RWPE2 (cell line): ENCODE measurements around the gene ABHD18.
"Not testable (repeated sequence)": the region's sequence is repeated elsewhere in the genome, so short reads cannot be mapped to it uniquely, and the experiment has no call there.

Experiments used
- ATAC-seq: fragments of 200-7000 bp; cut with Tn5 transposase; 3 replicates; pipeline ENCODE4 v1.9.1; 2021; ENCODE audit warnings: low read depth
- DNase-seq: peaks from one replicate; pipeline ENCODE4 v3.0.0-alpha.2; 2020; ENCODE audit warnings: low spot score
- H3K27ac ChIP-seq: fragments of 450-650 bp; 2 replicates; pipeline ENCODE4 v1.5.1; 2017; ENCODE audit warnings: mild to moderate bottlenecking; ENCODE audit not compliant: poor library complexity, severe bottlenecking
- H3K27me3 ChIP-seq: fragments of 250-450 bp; sonication (Bioruptor Pico); 2 replicates; pipeline ENCODE4 v1.5.1; 2021; ENCODE audit warnings: mild to moderate bottlenecking, moderate library complexity; ENCODE audit not compliant: insufficient read depth, poor library complexity, severe bottlenecking
- H3K36me3 ChIP-seq: fragments of 250-450 bp; sonication (Bioruptor Pico); 2 replicates; pipeline ENCODE4 v1.5.1; 2020; ENCODE audit warnings: low read depth, mild to moderate bottlenecking, moderate library complexity
- H3K4me1 ChIP-seq: fragments of 250-450 bp; sonication (Bioruptor Pico); 2 replicates; pipeline ENCODE4 v1.5.1; 2021; ENCODE audit warnings: mild to moderate bottlenecking, moderate library complexity; ENCODE audit not compliant: insufficient read depth, poor library complexity, severe bottlenecking
- H3K4me3 ChIP-seq: fragments of 250-450 bp; sonication (Bioruptor Pico); 2 replicates; pipeline ENCODE4 v1.5.1; 2021; ENCODE audit warnings: mild to moderate bottlenecking, moderate library complexity; ENCODE audit not compliant: severe bottlenecking
- H3K9me3 ChIP-seq: fragments of 250-450 bp; sonication (Bioruptor Pico); 2 replicates; pipeline ENCODE4 v1.5.1; 2021; ENCODE audit warnings: mild to moderate bottlenecking, moderate library complexity; ENCODE audit not compliant: severe bottlenecking
- CTCF ChIP-seq: fragments of 450-650 bp; IDR thresholded peaks from one replicate; pipeline ENCODE4 v1.5.1; 2017; ENCODE audit warnings: mild to moderate bottlenecking, moderate library complexity; ENCODE audit not compliant: poor library complexity, severe bottlenecking

The ABHD18 gene

DNA sequence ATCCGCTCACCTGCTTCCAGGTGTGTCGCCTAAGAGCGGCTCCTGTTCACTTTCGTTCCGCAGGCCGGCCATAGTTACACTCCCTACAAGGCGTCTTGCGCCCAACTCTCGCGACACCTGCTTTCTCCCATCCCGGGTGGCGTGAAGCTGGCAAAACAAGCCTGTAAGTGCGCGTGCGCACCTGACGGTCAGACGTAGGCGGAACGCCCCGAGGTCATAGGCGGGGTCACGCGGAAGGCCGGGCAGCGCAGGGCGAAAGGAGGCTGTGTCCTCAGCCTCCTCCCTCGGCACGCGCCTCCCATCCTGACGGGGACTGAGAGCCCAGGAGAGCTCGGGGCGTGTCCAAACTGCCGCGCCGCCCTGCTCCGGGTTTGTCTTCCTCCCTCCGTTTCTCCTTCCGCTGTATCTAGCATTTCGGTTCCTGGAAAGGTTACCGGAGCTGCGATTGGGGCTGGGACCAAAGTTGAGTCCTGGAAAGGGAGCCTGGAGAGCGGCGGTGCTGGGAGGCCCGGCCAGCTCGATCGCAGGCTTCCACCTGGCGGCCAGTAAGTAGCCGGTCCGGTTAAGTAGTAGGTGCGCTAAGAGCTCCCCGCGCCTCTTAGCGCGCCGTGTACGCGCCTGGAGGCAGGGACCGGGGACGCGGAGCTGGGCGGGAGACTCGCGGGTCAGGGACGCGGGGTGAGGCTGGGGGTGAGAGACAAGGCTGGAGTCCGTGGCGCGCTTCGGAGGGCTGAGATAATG lies at the start of gene ABHD18, which contains the start of gene MFSD8:
Gene ABHD18, plus strand, starts transcription at position 345 of the 741 bp plus-strand sequence. CDS start 17,550 bp downstream, outside the sequence.
Gene MFSD8, minus strand, starts transcription at position 112 of the 741 bp plus-strand sequence. Its CDS starts 40 bp downstream, at position 72.
- peak; percentile 35 for TF ChIP-seq CTCF
- H3K27me3 ChIP-seq, result no peaks in the 10 kb centered on the region
- ATAC-seq, result peak; percentile 93
- H3K4me1 ChIP-seq, result no peaks in the 10 kb centered on the region
- no peaks in the 10 kb centered on the region for H3K9me3 ChIP-seq
- H3K4me3 ChIP-seq, result peak within 1 kb of the TSS; percentile 91
- H3K36me3 ChIP-seq, result peaks cover 8% of the 10 kb centered on the region; the same call in 1 of the 2 replicates
- peak within 1 kb of the TSS; percentile 81 for H3K27ac ChIP-seq
- DNase-seq, result peak; percentile 99

- H3K27ac ChIP-seq, result no peak overlapping the region
- no peaks in the 10 kb centered on the region for H3K27me3 ChIP-seq
These were observed 48.7 kb upstream of the ABHD18 start for GRCh38 chr4:127916512-127916911.

GRCh38 chr4:127917151-127917550 lies 48.1 kb upstream of the ABHD18 start:
- Histone ChIP-seq H3K36me3 (peaks cover 34% of the 10 kb centered on the region), H3K4me1 (no peaks in the 10 kb centered on the region), H3K9me3 (no peaks in the 10 kb centered on the region), H3K4me3 (no peak overlapping the region), H3K27me3 (no peaks in the 10 kb centered on the region), H3K27ac (no peak overlapping the region)
- TF ChIP-seq CTCF, result no peak
- ATAC-seq (no peak), DNase-seq (no peak)

More at GRCh38 chr4:127916512-127916911, 48.7 kb upstream of the ABHD18 start:
- H3K9me3 ChIP-seq, result no peaks in the 10 kb centered on the region
- no peak overlapping the region for H3K4me3 ChIP-seq
- no peaks in the 10 kb centered on the region for H3K4me1 ChIP-seq
- H3K36me3 ChIP-seq, result peaks cover 34% of the 10 kb centered on the region
- DNase-seq (no peak), ATAC-seq (no peak)
- TF ChIP-seq CTCF, result no peak

- no peaks in the 10 kb centered on the region for H3K9me3 ChIP-seq
- no peak overlapping the region for H3K4me3 ChIP-seq
- H3K27me3 ChIP-seq, result no peaks in the 10 kb centered on the region
- no peak for TF ChIP-seq CTCF
- DNase-seq (no peak), ATAC-seq (no peak)
- H3K27ac ChIP-seq, result no peak overlapping the region
- peaks cover 34% of the 10 kb centered on the region for H3K36me3 ChIP-seq
- H3K4me1 ChIP-seq, result no peaks in the 10 kb centered on the region
These were observed 44.7 kb upstream of the ABHD18 start for GRCh38 chr4:127920521-127920920.

DNA sequence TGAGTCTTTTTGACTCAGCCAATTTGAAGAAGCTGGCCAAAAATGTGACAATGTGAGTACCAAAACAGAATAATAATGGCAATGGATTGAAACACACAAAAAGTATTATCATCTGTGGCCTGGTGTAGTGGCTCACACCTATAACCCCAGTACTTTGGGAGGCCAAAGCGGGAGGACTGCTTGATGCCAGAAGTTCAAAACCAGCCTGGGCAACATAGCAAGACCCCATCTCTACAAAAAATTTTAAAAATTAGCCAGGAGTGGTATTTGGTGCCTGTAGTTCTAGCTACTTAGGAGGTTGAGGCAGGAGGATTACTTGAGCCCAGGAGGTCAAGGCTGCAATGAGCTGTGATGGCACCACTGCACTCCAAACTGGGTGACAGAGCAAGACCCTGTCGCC lies 43.0 kb upstream of the ABHD18 start:
- ATAC-seq (no peak), DNase-seq (no peak)
- no peak for TF ChIP-seq CTCF
- no peaks in the 10 kb centered on the region for H3K27me3 ChIP-seq
- no peak overlapping the region for H3K27ac ChIP-seq
- H3K4me1 ChIP-seq, result no peaks in the 10 kb centered on the region
- H3K4me3 ChIP-seq, result no peak overlapping the region
- no peaks in the 10 kb centered on the region for H3K9me3 ChIP-seq
- H3K36me3 ChIP-seq, result peaks cover 35% of the 10 kb centered on the region

GRCh38 chr4:127925720-127926119 lies 39.5 kb upstream of the ABHD18 start:
- ATAC-seq, result not testable (repeated sequence)

More at GRCh38 chr4:127925720-127926119, 39.5 kb upstream of the ABHD18 start:
- H3K36me3 ChIP-seq, result peaks cover 19% of the 10 kb centered on the region
- DNase-seq, H3K9me3 ChIP-seq, H3K4me1 ChIP-seq, H3K27ac ChIP-seq, H3K27me3 ChIP-seq, H3K4me3 ChIP-seq: not testable (repeated sequence)
